Islet precursor cell (in vitro differentiated cells): ENCODE results near the gene APLP2.
"Not testable (repeated sequence)": the region's sequence is repeated elsewhere in the genome, so short reads cannot be mapped to it uniquely, and the experiment has no call there.

Experiments used
- DNase-seq: peaks from one replicate; pipeline ENCODE4 v3.0.0-alpha.2; 2018

APLP2 gene

DNA sequence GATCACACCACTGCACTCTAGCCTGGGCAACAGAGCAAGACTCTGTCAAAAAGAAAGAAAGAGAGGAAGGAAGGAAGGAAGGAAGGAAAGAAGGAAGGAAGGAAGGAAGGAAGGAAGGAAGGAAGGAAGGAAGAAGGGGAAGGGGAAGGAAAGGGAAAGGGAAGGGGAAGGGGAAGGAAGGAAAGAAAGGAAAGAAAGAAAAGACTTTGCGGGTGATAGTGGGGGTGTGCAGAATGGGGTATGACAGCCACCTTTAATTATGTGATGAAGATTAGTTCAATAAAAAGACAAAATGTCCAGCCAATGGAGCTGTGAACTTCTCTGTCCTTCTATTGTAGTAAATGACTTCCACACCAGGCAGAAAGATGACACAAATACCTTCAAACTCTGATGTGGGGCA is 8.7 kb upstream of the APLP2 start:
- DNase-seq = no peak

- peak; percentile 61 for DNase-seq
Observed at GRCh38 chr11:130062026-130062425, 7.7 kb upstream of the APLP2 start.

DNA sequence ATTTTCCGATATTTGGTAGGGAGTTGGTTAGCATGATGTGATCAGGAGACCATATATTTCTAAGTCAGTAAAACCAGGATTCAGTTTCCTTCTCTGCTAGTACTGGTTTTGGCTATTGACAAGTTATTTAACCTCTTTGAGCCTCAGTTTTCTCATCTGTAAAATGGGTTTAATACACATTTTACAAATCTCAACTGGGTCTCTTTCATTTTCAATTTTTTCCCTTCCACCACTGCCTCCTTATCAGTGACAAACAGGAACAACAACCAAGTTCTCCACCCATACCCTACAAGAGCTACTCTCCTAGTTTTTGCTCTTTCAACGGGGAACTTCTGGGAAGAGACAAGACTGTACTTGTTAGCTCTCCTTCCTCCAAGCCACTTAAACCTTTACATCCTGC is 6.2 kb upstream of the APLP2 start:
- DNase-seq = no peak

GRCh38 chr11:130064596-130064995 is 5.1 kb upstream of the APLP2 start:
- DNase-seq = no peak

- DNase-seq = no peak
Observed at GRCh38 chr11:130066338-130066737, 3.4 kb upstream of the APLP2 start.

- no peak for DNase-seq
Observed at GRCh38 chr11:130068546-130068985, 1.1 kb upstream of the APLP2 start.

GRCh38 chr11:130068986-130069658 is 572 bp upstream of the APLP2 start:
- peak; percentile 74 for DNase-seq

DNA sequence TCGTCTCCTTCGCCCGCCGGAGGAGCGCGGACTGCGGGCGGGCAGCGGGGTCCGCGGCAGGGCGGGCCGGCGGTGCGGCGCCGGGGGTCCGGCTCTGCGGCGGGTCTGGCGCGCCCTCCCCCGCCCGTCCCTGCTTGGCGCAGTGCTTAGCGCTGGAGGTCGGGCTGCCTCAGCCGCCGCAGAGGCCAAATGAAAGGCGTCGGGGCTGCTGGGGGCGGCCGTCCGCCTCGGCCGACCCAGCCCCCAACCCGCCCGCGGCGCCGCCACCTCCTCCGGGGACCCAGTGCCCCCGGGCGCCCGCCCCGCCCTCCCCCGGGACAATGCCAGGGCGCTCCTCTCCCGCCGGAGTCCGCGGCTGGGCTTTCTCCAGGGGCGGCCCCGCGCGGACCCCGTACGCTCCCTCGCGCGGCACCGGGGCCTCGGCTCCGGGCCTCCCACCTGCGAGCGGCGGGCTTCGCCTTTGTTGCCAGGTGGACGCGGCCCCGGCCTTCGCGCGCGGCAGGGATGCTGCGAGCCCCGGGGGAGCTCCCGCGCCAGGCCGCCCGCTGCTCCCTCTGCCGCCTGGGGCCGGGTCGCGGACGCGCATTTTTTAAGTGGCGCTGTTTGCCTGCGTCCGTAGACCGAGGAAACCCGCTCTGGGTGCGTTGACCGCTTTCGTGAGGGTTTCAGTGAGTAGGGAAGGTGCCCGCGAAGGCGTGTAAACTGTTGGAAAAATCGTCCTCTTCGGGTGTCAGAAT is 583 bp downstream of the APLP2 start:
- DNase-seq = peak; percentile 76

GRCh38 chr11:130070846-130071200 is 1.1 kb downstream of the APLP2 start:
- DNase-seq = peak; percentile 69

DNA sequence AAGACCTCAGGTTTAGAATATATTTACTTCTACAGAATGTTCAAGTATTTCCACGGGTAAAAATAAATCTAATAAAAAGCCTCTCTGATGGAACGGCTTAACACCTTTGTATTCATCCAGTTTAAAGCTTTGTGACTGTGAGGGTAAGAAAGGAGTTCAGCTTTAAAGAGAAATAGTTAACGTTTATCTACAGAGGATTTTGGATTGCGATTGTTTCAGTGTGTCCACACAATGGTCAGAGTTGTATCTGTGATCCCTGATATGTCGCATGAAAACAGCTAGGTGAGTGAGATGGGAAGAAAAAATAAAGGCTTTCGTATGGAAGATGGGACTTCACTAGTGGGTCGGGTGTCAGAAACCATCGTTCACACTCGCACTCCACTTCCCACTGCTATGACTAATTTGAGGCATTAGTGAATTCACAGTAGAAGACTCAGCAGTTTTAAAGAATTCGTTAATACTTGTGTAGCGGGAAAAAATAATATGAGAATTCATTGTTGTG is 1.6 kb downstream of the APLP2 start:
- DNase-seq = no peak

- DNase-seq = no peak
Observed at GRCh38 chr11:130074736-130075135, 5.0 kb downstream of the APLP2 start.

- no peak for DNase-seq
Observed at GRCh38 chr11:130076778-130077481, 7.2 kb downstream of the APLP2 start.

GRCh38 chr11:130077671-130078070 is 8.0 kb downstream of the APLP2 start:
- no peak for DNase-seq

GRCh38 chr11:130078080-130078479 is 8.4 kb downstream of the APLP2 start:
- DNase-seq = no peak

- no peak for DNase-seq
Observed at GRCh38 chr11:130085671-130086290, 16.1 kb downstream of the APLP2 start.

DNA sequence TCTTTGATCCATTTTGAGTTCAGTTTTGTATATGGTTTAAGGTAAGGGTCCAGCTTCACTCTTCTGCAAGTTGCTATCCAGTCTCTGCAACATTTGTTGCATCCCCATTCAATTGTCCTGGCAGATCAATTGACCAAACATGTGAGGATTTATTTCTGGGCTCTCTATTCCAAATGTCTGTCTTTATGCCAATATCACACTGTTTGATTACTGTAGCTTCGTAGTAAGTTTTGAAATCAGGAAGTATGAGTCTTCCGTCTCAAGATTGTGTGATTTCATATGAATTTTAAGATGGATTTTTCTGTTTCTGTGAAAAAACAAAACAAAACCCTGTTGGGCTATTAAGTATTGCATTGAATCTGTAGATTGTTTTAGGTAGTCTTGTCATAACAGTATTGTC is 17.0 kb downstream of the APLP2 start:
- DNase-seq = no peak

- no peak for DNase-seq
Observed at GRCh38 chr11:130087294-130087926, 17.7 kb downstream of the APLP2 start.

DNA sequence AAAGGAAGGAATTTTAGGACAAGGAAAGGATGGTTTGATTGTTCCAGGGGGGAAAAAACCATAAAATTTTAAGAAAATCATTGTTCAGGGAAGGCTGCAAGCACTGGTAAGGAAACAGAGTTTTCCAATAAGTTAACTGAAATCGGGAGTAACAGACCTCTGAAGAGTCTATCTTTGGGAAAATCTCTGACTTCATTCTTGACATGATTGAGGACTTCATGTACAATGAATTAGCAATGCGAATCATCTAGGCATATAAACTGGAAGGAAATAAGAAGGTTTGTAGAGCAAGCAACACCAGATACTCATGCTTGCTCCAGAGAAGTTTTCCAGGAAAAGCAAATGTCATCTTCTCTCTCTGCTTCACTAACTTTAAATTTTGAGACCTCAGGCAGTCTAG is 18.5 kb downstream of the APLP2 start:
- DNase-seq = no peak

GRCh38 chr11:130088919-130089673 is 19.4 kb downstream of the APLP2 start:
- no peak for DNase-seq

DNA sequence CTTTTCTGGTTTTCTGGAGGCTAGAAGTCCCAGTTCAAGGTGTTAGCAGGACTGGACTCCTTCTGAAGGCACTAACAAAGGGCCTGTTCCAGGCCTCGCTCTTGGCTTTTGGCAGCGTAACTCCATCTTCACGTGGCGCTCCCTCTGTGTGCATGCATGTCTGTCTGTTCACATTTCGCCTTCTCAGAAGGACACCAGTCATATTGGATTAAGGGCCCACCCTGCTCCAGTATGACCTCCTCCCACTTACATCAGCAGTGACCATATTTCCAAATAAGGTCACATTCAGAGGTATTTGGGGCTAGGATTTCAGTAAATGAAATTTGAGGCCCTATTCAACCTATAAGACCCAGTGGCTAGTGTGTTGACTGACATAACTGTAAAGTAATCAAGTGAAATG is 20.0 kb downstream of the APLP2 start:
- no peak for DNase-seq

GRCh38 chr11:130090517-130090916 is 20.8 kb downstream of the APLP2 start:
- not testable (repeated sequence) for DNase-seq

DNA sequence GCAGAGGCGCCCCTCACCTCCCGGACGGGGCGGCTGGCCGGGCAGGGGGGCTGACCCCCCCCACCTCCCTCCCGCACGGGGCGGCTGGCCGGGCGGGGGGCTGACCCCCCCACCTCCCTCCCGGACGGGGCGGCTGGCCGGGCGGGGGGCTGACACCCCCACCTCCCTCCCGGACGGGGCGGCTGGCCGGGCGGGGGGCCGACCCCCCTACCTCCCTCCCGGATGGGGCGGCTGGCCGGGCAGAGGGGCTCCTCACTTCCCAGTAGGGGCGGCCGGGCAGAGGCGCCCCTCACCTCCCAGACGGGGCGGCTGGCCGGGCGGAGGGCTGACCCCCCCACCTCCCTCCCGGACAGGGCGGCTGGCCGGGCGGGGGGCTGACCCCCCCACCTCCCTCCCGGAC is 21.5 kb downstream of the APLP2 start:
- not testable (repeated sequence) for DNase-seq
